ENCODE data around the gene SLC41A2. TPM values are rescaled to one million over a fixed set of nuclear protein-coding genes. Genes with fewer than 3 reads are reported as not detected.
"Not testable (repeated sequence)": the region's sequence is repeated elsewhere in the genome, so short reads cannot be mapped to it uniquely, and the experiment has no call there.

The SLC41A2 gene
- total and polyA plus RNA-seq, 4 donors: 7.7 to 235 (median 25.2) TPM

DNA sequence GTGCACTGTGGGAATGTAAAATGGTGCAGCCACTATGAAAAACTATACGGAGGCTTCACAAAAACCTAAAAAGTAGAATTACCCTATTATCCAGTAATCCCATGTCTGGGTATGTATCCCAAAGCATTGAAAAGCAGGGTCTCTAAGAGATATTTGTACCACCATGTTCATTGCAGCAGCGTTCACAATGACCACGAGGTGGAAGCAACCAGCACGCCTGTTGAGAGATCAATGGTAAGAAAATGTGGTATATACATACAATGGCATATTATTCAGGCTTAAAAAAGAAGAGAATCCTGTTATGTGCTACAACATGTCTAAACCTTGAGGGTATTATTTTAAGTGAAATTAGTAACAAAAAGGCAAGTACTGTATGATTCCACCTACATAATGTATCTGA, 27.1 kb upstream of the SLC41A2 start:
- no peaks in the 10 kb centered on the region for H3K9me3 ChIP-seq (ENCODE audit: control insufficient read depth in 4 of 4, low read length in 3 of 4)
- no peak for DNase-seq (ENCODE audit: low spot score)
- H3K4me1 ChIP-seq (ENCODE audit: control insufficient read depth in 4 of 4, insufficient read depth in 4 of 4, low read length in 3 of 4): peaks cover 3 to 22% (median 13%) of the 10 kb centered on the region in 4 donors
- H3K27ac ChIP-seq (ENCODE audit: low read depth in 1 of 2, low read length in 2 of 2): no peak overlapping the region
- peaks cover 0 to 8% (median 2%) of the 10 kb centered on the region in 4 donors for H3K36me3 ChIP-seq (ENCODE audit: control insufficient read depth in 4 of 4, insufficient read depth in 3 of 4, low read depth in 1 of 4, low read length in 3 of 4)
- TF ChIP-seq YY1 (IDR thresholded peaks at IDR 0.05) (no peak), SP1 (IDR thresholded peaks at IDR 0.05) (no peak), HNF4A (conservative IDR thresholded peaks at IDR 0.05) (no peak), REST (IDR thresholded peaks at IDR 0.05) (no peak), FOXA2 (IDR thresholded peaks at IDR 0.05) (no peak), GABPA (IDR thresholded peaks at IDR 0.05 in 1 of 2, conservative IDR thresholded peaks at IDR 0.05 in 1 of 2) (no peak), JUND (IDR thresholded peaks at IDR 0.05) (no peak), RAD21 (IDR thresholded peaks at IDR 0.05) (no peak), ZBTB33 (IDR thresholded peaks at IDR 0.05) (no peak), HNF4G (IDR thresholded peaks at IDR 0.05) (no peak), MAX (IDR thresholded peaks at IDR 0.05) (no peak), EGR1 (IDR thresholded peaks at IDR 0.05; ENCODE audit: low read depth in 2 of 2) (no peak)
- TF ChIP-seq, protein P1, sequence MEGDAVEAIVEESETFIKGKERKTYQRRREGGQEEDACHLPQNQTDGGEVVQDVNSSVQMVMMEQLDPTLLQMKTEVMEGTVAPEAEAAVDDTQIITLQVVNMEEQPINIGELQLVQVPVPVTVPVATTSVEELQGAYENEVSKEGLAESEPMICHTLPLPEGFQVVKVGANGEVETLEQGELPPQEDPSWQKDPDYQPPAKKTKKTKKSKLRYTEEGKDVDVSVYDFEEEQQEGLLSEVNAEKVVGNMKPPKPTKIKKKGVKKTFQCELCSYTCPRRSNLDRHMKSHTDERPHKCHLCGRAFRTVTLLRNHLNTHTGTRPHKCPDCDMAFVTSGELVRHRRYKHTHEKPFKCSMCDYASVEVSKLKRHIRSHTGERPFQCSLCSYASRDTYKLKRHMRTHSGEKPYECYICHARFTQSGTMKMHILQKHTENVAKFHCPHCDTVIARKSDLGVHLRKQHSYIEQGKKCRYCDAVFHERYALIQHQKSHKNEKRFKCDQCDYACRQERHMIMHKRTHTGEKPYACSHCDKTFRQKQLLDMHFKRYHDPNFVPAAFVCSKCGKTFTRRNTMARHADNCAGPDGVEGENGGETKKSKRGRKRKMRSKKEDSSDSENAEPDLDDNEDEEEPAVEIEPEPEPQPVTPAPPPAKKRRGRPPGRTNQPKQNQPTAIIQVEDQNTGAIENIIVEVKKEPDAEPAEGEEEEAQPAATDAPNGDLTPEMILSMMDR (IDR thresholded peaks at IDR 0.05; ENCODE audit: low read depth, low read length, missing input control): no peak
- no peak overlapping the region for H3K4me3 ChIP-seq (ENCODE audit: low read depth in 1 of 3, low read length in 3 of 3)
- no peak overlapping the region for H3K9ac ChIP-seq (ENCODE audit: low read depth in 1 of 2, low read length in 2 of 2)
- H3K27me3 ChIP-seq (ENCODE audit: control insufficient read depth in 4 of 4, insufficient read depth in 4 of 4, low read length in 3 of 4): no peaks in the 10 kb centered on the region
- WGBS: 89% methylated on average over 4 of the region's 4 CpGs

DNA sequence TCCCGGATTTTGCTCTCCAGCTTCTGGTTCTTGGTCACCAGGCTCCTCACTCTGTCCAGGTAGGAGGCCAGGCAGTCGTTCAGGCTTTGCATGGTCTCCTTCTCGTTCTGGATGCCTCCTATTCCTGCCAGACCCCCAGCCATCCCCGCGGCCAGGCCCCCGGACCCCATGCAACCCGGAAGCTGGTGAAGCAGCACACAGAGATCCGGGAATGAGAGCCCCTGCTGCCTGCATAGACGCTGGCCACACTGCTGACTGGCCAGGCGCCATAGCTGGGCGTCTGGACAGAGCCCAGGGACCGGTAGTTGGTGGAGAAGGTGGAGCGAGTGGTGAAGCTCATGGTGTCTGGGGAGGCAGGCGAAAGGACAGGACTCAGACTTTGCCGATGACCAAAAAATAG, 19.6 kb upstream of the SLC41A2 start:
- not testable (repeated sequence) for H3K4me1 ChIP-seq (ENCODE audit: control insufficient read depth in 4 of 4, insufficient read depth in 4 of 4, low read length in 3 of 4); H3K27me3 ChIP-seq (ENCODE audit: control insufficient read depth in 4 of 4, insufficient read depth in 4 of 4, low read length in 3 of 4); H3K4me3 ChIP-seq (ENCODE audit: low read depth in 1 of 3, low read length in 3 of 3); DNase-seq (ENCODE audit: low spot score); H3K9me3 ChIP-seq (ENCODE audit: control insufficient read depth in 4 of 4, low read length in 3 of 4); H3K27ac ChIP-seq (ENCODE audit: low read depth in 1 of 2, low read length in 2 of 2); H3K9ac ChIP-seq (ENCODE audit: low read depth in 1 of 2, low read length in 2 of 2); H3K36me3 ChIP-seq (ENCODE audit: control insufficient read depth in 4 of 4, insufficient read depth in 3 of 4, low read depth in 1 of 4, low read length in 3 of 4)
- 92% methylated on average over 15 of the region's 15 CpGs for WGBS
